ENCODE results near the gene ZCWPW1. TPM values are rescaled to one million over a fixed set of nuclear protein-coding genes. Genes with fewer than 3 reads are reported as not detected.

ZCWPW1 gene
- total and polyA plus RNA-seq, 2 of the 13 experiments (the other 11 are each of a cell fraction or from before 2014, with no cell fraction given): 2.4 to 2.5 TPM

DNA sequence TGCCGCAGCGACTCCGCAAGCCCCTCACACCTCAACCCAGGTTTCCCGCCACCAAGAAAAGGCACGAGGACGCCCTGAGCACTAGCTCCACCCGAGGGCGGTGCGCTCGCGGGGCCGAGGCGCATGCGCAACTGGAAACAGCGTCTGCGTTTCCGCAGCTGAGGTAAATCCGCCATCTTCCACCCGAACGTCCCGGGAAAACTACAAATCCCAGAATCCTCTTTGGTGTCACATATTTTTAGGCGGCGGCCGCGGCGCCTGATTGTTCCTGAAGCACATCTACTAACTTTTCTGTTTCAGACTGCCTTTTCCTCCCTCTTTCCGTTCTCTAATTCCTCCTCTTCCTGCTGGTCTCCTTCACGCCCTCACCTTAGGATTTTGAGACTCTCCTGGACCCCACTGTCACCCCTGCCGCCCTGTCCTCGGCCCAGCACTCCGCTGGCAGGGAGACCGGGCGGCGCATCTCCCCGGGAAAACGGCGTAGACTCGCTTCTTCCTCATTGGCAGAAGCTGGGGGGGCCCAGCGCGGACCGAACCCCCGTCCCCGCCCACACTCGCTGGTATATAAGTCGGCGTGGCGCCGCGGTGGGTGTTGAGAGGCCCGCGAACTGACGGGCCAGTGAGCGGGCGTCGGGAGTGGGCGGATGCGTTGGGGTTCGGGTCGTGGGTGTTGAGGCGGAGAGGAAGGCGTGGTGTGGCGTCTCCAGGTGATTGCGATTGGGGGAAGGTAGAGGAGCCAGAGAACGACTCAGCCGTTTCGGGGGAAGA lies at the start of gene ZCWPW1 (continued):
- TF ChIP-seq, protein P1, sequence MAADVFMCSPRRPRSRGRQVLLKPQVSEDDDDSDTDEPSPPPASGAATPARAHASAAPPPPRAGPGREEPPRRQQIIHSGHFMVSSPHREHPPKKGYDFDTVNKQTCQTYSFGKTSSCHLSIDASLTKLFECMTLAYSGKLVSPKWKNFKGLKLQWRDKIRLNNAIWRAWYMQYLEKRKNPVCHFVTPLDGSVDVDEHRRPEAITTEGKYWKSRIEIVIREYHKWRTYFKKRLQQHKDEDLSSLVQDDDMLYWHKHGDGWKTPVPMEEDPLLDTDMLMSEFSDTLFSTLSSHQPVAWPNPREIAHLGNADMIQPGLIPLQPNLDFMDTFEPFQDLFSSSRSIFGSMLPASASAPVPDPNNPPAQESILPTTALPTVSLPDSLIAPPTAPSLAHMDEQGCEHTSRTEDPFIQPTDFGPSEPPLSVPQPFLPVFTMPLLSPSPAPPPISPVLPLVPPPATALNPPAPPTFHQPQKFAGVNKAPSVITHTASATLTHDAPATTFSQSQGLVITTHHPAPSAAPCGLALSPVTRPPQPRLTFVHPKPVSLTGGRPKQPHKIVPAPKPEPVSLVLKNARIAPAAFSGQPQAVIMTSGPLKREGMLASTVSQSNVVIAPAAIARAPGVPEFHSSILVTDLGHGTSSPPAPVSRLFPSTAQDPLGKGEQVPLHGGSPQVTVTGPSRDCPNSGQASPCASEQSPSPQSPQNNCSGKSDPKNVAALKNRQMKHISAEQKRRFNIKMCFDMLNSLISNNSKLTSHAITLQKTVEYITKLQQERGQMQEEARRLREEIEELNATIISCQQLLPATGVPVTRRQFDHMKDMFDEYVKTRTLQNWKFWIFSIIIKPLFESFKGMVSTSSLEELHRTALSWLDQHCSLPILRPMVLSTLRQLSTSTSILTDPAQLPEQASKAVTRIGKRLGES (CRISPR knock-in tag; IDR thresholded peaks at IDR 0.05; ENCODE audit: borderline replicate concordance): peak; percentile 93; the same call in 1 of the 2 replicates
- TF ChIP-seq ZNF333 (CRISPR knock-in tag; IDR thresholded peaks at IDR 0.05; ENCODE audit: borderline replicate concordance): peak; percentile 21
- no peak; the same call in none of the 2 replicates for TF ChIP-seq MXD4 (CRISPR knock-in tag; IDR thresholded peaks at IDR 0.05)
- TF ChIP-seq, protein P2, sequence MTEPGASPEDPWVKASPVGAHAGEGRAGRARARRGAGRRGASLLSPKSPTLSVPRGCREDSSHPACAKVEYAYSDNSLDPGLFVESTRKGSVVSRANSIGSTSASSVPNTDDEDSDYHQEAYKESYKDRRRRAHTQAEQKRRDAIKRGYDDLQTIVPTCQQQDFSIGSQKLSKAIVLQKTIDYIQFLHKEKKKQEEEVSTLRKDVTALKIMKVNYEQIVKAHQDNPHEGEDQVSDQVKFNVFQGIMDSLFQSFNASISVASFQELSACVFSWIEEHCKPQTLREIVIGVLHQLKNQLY (CRISPR knock-in tag; IDR thresholded peaks at IDR 0.05): no peak
- TF ChIP-seq CENPX (CRISPR knock-in tag; IDR thresholded peaks at IDR 0.05): no peak
- TF ChIP-seq, protein P3, sequence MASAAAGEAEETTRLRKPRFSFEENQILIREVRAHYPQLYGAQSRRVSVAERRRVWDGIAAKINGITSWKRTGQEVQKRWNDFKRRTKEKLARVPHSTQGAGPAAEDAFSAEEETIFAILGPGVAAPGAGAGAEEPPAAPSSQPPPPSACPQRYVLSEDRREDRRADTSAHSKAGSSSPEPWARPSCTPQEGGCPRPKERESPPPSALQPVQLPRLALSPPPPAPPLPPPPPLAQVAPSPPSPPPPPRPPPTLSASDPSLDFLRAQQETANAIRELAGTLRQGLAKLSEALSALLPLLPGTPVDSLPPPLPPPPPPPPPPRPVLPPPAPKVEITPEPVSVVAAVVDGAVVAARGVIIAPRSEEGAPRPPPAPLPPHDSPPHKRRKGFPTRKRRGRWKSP (CRISPR knock-in tag; IDR thresholded peaks at IDR 0.05): 0 out of 2 replicates have a peak, but pooled peaks have one; percentile 8
- peak; percentile 66 for TF ChIP-seq ZSCAN31 (CRISPR knock-in tag; IDR thresholded peaks at IDR 0.05; ENCODE audit: low read depth)
- TF ChIP-seq GATAD1 (CRISPR knock-in tag; IDR thresholded peaks at IDR 0.05): peak; percentile 75; the same call in 1 of the 2 replicates
- no peak for TF ChIP-seq ATM (IDR thresholded peaks at IDR 0.05; ENCODE audit: borderline replicate concordance)
- peak; percentile 9 for TF ChIP-seq JARID2 (CRISPR knock-in tag; IDR thresholded peaks at IDR 0.05; ENCODE audit: insufficient replicate concordance)
- TF ChIP-seq RBM39 (IDR thresholded peaks at IDR 0.05; ENCODE audit: low read depth, low read length, poor library complexity, severe bottlenecking): peak; percentile 97
- TF ChIP-seq, protein P4, sequence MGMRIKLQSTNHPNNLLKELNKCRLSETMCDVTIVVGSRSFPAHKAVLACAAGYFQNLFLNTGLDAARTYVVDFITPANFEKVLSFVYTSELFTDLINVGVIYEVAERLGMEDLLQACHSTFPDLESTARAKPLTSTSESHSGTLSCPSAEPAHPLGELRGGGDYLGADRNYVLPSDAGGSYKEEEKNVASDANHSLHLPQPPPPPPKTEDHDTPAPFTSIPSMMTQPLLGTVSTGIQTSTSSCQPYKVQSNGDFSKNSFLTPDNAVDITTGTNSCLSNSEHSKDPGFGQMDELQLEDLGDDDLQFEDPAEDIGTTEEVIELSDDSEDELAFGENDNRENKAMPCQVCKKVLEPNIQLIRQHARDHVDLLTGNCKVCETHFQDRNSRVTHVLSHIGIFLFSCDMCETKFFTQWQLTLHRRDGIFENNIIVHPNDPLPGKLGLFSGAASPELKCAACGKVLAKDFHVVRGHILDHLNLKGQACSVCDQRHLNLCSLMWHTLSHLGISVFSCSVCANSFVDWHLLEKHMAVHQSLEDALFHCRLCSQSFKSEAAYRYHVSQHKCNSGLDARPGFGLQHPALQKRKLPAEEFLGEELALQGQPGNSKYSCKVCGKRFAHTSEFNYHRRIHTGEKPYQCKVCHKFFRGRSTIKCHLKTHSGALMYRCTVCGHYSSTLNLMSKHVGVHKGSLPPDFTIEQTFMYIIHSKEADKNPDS (CRISPR knock-in tag; IDR thresholded peaks at IDR 0.05): peak; percentile 46; the same call in 1 of the 2 replicates
- TF ChIP-seq ZFYVE20 (CRISPR knock-in tag; IDR thresholded peaks at IDR 0.05; ENCODE audit: borderline replicate concordance, low read depth): peak; percentile 90; the same call in 1 of the 2 replicates
- TF ChIP-seq, protein P5, sequence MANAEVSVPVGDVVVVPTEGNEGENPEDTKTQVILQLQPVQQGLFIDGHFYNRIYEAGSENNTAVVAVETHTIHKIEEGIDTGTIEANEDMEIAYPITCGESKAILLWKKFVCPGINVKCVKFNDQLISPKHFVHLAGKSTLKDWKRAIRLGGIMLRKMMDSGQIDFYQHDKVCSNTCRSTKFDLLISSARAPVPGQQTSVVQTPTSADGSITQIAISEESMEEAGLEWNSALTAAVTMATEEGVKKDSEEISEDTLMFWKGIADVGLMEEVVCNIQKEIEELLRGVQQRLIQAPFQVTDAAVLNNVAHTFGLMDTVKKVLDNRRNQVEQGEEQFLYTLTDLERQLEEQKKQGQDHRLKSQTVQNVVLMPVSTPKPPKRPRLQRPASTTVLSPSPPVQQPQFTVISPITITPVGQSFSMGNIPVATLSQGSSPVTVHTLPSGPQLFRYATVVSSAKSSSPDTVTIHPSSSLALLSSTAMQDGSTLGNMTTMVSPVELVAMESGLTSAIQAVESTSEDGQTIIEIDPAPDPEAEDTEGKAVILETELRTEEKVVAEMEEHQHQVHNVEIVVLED (CRISPR knock-in tag; IDR thresholded peaks at IDR 0.05; ENCODE audit: borderline replicate concordance): peak; percentile 84
- no peak for TF ChIP-seq ZNF292 (CRISPR knock-in tag; IDR thresholded peaks at IDR 0.05; ENCODE audit: borderline replicate concordance, low read depth)
- TF ChIP-seq ZSCAN21 (CRISPR knock-in tag; IDR thresholded peaks at IDR 0.05; ENCODE audit: borderline replicate concordance): no peak; the same call in 1 of the 2 replicates
- peak; percentile 93; the same call in 1 of the 2 replicates for TF ChIP-seq REL (CRISPR knock-in tag; conservative IDR thresholded peaks at IDR 0.05)
- peak; percentile 90; the same call in 1 of the 2 replicates for TF ChIP-seq ZNF670 (CRISPR knock-in tag; IDR thresholded peaks at IDR 0.05; ENCODE audit: borderline replicate concordance)
- peak; percentile 91 for TF ChIP-seq ZNF367 (CRISPR knock-in tag; IDR thresholded peaks at IDR 0.05; ENCODE audit: borderline replicate concordance)

Data from HepG2 (cell line).